HEK293 (cell line): Measurements from ENCODE around the gene GMPR2.

Experiments
- BCL11A ChIP-seq: fragments of 450-650 bp; formaldehyde crosslinking; IDR thresholded peaks from 2 replicates; pipeline ENCODE4 v1.5.1; 2016; ENCODE audit warnings: low read depth, missing biosample characterization, missing genetic modification characterization
- IKZF3 ChIP-seq: fragments of 450-650 bp; IDR thresholded peaks from 2 replicates; pipeline ENCODE4 v1.5.0; 2018; ENCODE audit warnings: missing biosample characterization, mild to moderate bottlenecking, missing genetic modification characterization, moderate library complexity
- KLF9 ChIP-seq: fragments of 450-650 bp; formaldehyde crosslinking; IDR thresholded peaks from 2 replicates; pipeline ENCODE4 v1.5.1; 2016; ENCODE audit warnings: missing biosample characterization, missing genetic modification characterization, low read depth
- SP7 ChIP-seq: fragments of 450-650 bp; formaldehyde crosslinking; IDR thresholded peaks from 2 replicates; pipeline ENCODE4 v1.5.1; 2016; ENCODE audit warnings: missing biosample characterization, missing genetic modification characterization
- ZBTB17 ChIP-seq: fragments of 450-650 bp; formaldehyde crosslinking; IDR thresholded peaks from 2 replicates; pipeline ENCODE4 v1.5.1; 2016; ENCODE audit warnings: missing biosample characterization, missing genetic modification characterization
- ZBTB7A ChIP-seq: fragments of 450-650 bp; formaldehyde crosslinking; IDR thresholded peaks from 2 replicates; pipeline ENCODE4 v1.5.1; 2016; ENCODE audit warnings: low read depth, missing biosample characterization, missing genetic modification characterization
- ZBTB8A ChIP-seq: fragments of 450-650 bp; formaldehyde crosslinking; IDR thresholded peaks from 2 replicates; pipeline ENCODE4 v1.5.1; 2016; ENCODE audit warnings: missing biosample characterization, missing genetic modification characterization
- ZIC2 ChIP-seq: fragments of 450-650 bp; formaldehyde crosslinking; IDR thresholded peaks from 2 replicates; pipeline ENCODE4 v1.5.1; 2016; ENCODE audit warnings: missing biosample characterization, missing genetic modification characterization
- ZNF184 ChIP-seq: fragments of 450-650 bp; IDR thresholded peaks from 2 replicates; pipeline ENCODE4 v1.5.1; 2018; ENCODE audit warnings: missing biosample characterization, mild to moderate bottlenecking, missing genetic modification characterization
- ZNF239 ChIP-seq: fragments of 450-650 bp; formaldehyde crosslinking; IDR thresholded peaks from 2 replicates; pipeline ENCODE4 v1.5.1; 2016; ENCODE audit warnings: missing biosample characterization, missing genetic modification characterization
- ZNF24 ChIP-seq: fragments of 450-650 bp; formaldehyde crosslinking; IDR thresholded peaks from 2 replicates; pipeline ENCODE4 v1.5.1; 2016; ENCODE audit warnings: missing biosample characterization, missing genetic modification characterization
- ZNF335 ChIP-seq: fragments of 450-650 bp; formaldehyde crosslinking; conservative IDR thresholded peaks from 2 replicates; pipeline ENCODE4 v1.5.1; 2016; ENCODE audit warnings: missing biosample characterization, missing genetic modification characterization
- ZNF600 ChIP-seq: fragments of 450-650 bp; formaldehyde crosslinking; IDR thresholded peaks from 2 replicates; pipeline ENCODE4 v1.5.1; 2016; ENCODE audit warnings: missing biosample characterization, missing genetic modification characterization
- ZNF843 ChIP-seq: fragments of 450-650 bp; formaldehyde crosslinking; IDR thresholded peaks from 2 replicates; pipeline ENCODE4 v1.5.1; 2016; ENCODE audit warnings: missing biosample characterization, missing genetic modification characterization
- ZSCAN30 ChIP-seq: fragments of 450-650 bp; IDR thresholded peaks from 2 replicates; pipeline ENCODE4 v1.5.1; 2018; ENCODE audit warnings: missing biosample characterization, mild to moderate bottlenecking, missing genetic modification characterization, moderate library complexity
- TF ChIP-seq, protein P1 (sequence below): fragments of 450-650 bp; formaldehyde crosslinking; IDR thresholded peaks from 2 replicates; pipeline ENCODE4 v1.5.1; 2016; ENCODE audit warnings: missing biosample characterization, missing genetic modification characterization
- TF ChIP-seq, protein P2 (sequence below): IDR thresholded peaks from 2 replicates; pipeline ENCODE4 v1.6.1; 2011; ENCODE audit warnings: mild to moderate bottlenecking, low read depth, low read length, borderline replicate concordance
- TF ChIP-seq, protein P3 (sequence below): fragments of 450-650 bp; IDR thresholded peaks from 2 replicates; pipeline ENCODE4 v1.5.1; 2018; ENCODE audit warnings: missing biosample characterization, missing genetic modification characterization
- TF ChIP-seq, protein P4 (sequence below): fragments of 450-650 bp; formaldehyde crosslinking; IDR thresholded peaks from 2 replicates; pipeline ENCODE4 v1.5.1; 2017; ENCODE audit warnings: missing biosample characterization, missing genetic modification characterization
- TF ChIP-seq, protein P5 (sequence below): fragments of 450-650 bp; formaldehyde crosslinking; conservative IDR thresholded peaks from 2 replicates; pipeline ENCODE4 v1.5.1; 2016; ENCODE audit warnings: low read depth, missing biosample characterization, missing genetic modification characterization
- TF ChIP-seq, protein P6 (sequence below): fragments of 450-650 bp; formaldehyde crosslinking; IDR thresholded peaks from 2 replicates; pipeline ENCODE4 v1.5.1; 2016; ENCODE audit warnings: missing biosample characterization, missing genetic modification characterization, borderline replicate concordance
- TF ChIP-seq, protein P7 (sequence below): sonication (generic); formaldehyde crosslinking; IDR thresholded peaks from 2 replicates; pipeline ENCODE4 v1.8.1; 2022; ENCODE audit warnings: mild to moderate bottlenecking, moderate library complexity, missing genetic modification reagents

Gene GMPR2

DNA sequence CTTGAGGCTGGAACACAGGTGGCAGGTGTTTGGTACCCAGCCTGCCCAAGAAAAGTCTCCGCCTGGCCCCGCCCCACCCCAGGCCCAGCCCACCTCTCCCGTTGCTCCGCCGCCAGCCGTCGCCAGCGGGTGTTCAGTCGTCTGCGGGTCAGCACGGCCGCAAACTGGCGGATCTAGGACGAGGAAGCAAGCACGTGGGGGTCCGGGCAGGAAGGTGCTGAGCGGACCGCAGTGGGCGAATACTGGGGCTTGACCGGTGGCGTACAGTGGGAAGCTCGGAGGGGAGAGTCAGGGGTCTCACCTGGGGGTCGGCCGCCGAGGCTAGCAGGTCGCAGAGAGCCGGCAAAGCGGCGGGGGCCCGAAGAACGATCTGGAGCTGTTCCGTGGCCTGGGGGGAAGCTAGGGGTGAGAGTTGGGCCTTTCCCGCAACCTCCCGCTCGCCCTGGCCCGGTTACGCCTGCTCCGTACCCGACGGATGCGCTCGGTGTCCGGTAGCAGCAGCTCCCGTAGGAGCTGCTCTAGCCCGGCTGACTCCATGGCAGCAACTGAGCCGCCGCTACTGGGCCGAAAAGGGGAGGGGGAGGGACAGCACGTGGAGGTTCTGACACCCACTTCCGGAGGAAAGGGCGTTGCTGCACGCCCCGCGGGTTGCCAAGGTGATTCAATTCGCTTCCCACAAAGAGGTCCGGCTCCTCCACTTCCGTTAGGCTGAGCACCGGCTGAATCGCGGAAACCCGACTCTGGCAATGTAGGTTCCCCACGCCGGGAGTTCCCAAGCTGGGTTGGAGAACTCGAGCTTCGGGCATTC is 44.3 kb upstream of the GMPR2 start, which contains the start of gene IPO4 (continued):
- TF ChIP-seq ZNF184 (tag by site-specific recombination): peak; percentile 89; the same call in 1 of the 2 replicates
- peak; percentile 87 for TF ChIP-seq ZSCAN30 (tag by site-specific recombination)
- TF ChIP-seq, protein P1, sequence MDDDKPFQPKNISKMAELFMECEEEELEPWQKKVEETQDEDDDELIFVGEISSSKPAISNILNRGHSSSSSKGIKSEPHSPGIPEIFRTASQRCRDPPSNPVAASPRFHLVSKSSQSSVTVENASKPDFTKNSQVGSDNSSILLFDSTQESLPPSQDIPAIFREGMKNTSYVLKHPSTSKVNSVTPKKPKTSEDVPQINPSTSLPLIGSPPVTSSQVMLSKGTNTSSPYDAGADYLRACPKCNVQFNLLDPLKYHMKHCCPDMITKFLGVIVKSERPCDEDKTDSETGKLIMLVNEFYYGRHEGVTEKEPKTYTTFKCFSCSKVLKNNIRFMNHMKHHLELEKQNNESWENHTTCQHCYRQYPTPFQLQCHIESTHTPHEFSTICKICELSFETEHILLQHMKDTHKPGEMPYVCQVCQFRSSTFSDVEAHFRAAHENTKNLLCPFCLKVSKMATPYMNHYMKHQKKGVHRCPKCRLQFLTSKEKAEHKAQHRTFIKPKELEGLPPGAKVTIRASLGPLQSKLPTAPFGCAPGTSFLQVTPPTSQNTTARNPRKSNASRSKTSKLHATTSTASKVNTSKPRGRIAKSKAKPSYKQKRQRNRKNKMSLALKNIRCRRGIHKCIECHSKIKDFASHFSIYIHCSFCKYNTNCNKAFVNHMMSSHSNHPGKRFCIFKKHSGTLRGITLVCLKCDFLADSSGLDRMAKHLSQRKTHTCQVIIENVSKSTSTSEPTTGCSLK (tag by site-specific recombination): no peak
- TF ChIP-seq ZIC2 (tag by site-specific recombination): peak; percentile 79
- TF ChIP-seq, protein P2, sequence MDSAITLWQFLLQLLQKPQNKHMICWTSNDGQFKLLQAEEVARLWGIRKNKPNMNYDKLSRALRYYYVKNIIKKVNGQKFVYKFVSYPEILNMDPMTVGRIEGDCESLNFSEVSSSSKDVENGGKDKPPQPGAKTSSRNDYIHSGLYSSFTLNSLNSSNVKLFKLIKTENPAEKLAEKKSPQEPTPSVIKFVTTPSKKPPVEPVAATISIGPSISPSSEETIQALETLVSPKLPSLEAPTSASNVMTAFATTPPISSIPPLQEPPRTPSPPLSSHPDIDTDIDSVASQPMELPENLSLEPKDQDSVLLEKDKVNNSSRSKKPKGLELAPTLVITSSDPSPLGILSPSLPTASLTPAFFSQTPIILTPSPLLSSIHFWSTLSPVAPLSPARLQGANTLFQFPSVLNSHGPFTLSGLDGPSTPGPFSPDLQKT: no peak
- TF ChIP-seq, protein P3, sequence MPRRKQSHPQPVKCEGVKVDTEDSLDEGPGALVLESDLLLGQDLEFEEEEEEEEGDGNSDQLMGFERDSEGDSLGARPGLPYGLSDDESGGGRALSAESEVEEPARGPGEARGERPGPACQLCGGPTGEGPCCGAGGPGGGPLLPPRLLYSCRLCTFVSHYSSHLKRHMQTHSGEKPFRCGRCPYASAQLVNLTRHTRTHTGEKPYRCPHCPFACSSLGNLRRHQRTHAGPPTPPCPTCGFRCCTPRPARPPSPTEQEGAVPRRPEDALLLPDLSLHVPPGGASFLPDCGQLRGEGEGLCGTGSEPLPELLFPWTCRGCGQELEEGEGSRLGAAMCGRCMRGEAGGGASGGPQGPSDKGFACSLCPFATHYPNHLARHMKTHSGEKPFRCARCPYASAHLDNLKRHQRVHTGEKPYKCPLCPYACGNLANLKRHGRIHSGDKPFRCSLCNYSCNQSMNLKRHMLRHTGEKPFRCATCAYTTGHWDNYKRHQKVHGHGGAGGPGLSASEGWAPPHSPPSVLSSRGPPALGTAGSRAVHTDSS (tag by site-specific recombination): peak; percentile 63
- TF ChIP-seq ZNF24 (tag by site-specific recombination): peak; percentile 93
- TF ChIP-seq ZBTB8A: peak; percentile 72
- peak; percentile 70 for TF ChIP-seq ZNF843
- no peak for TF ChIP-seq BCL11A (tag by site-specific recombination)
- peak; percentile 93 for TF ChIP-seq KLF9
- peak; percentile 91 for TF ChIP-seq ZBTB17 (tag by site-specific recombination)
- TF ChIP-seq, protein P4, sequence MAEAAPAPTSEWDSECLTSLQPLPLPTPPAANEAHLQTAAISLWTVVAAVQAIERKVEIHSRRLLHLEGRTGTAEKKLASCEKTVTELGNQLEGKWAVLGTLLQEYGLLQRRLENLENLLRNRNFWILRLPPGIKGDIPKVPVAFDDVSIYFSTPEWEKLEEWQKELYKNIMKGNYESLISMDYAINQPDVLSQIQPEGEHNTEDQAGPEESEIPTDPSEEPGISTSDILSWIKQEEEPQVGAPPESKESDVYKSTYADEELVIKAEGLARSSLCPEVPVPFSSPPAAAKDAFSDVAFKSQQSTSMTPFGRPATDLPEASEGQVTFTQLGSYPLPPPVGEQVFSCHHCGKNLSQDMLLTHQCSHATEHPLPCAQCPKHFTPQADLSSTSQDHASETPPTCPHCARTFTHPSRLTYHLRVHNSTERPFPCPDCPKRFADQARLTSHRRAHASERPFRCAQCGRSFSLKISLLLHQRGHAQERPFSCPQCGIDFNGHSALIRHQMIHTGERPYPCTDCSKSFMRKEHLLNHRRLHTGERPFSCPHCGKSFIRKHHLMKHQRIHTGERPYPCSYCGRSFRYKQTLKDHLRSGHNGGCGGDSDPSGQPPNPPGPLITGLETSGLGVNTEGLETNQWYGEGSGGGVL (tag by site-specific recombination): no peak
- 0 out of 2 replicates have a peak, but pooled peaks have one; percentile 37 for TF ChIP-seq ZNF239
- TF ChIP-seq, protein P5, sequence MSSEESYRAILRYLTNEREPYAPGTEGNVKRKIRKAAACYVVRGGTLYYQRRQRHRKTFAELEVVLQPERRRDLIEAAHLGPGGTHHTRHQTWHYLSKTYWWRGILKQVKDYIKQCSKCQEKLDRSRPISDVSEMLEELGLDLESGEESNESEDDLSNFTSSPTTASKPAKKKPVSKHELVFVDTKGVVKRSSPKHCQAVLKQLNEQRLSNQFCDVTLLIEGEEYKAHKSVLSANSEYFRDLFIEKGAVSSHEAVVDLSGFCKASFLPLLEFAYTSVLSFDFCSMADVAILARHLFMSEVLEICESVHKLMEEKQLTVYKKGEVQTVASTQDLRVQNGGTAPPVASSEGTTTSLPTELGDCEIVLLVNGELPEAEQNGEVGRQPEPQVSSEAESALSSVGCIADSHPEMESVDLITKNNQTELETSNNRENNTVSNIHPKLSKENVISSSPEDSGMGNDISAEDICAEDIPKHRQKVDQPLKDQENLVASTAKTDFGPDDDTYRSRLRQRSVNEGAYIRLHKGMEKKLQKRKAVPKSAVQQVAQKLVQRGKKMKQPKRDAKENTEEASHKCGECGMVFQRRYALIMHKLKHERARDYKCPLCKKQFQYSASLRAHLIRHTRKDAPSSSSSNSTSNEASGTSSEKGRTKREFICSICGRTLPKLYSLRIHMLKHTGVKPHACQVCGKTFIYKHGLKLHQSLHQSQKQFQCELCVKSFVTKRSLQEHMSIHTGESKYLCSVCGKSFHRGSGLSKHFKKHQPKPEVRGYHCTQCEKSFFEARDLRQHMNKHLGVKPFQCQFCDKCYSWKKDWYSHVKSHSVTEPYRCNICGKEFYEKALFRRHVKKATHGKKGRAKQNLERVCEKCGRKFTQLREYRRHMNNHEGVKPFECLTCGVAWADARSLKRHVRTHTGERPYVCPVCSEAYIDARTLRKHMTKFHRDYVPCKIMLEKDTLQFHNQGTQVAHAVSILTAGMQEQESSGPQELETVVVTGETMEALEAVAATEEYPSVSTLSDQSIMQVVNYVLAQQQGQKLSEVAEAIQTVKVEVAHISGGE (tag by site-specific recombination): peak; percentile 99
- TF ChIP-seq ZNF600 (tag by site-specific recombination): peak; percentile 86
- TF ChIP-seq, protein P6, sequence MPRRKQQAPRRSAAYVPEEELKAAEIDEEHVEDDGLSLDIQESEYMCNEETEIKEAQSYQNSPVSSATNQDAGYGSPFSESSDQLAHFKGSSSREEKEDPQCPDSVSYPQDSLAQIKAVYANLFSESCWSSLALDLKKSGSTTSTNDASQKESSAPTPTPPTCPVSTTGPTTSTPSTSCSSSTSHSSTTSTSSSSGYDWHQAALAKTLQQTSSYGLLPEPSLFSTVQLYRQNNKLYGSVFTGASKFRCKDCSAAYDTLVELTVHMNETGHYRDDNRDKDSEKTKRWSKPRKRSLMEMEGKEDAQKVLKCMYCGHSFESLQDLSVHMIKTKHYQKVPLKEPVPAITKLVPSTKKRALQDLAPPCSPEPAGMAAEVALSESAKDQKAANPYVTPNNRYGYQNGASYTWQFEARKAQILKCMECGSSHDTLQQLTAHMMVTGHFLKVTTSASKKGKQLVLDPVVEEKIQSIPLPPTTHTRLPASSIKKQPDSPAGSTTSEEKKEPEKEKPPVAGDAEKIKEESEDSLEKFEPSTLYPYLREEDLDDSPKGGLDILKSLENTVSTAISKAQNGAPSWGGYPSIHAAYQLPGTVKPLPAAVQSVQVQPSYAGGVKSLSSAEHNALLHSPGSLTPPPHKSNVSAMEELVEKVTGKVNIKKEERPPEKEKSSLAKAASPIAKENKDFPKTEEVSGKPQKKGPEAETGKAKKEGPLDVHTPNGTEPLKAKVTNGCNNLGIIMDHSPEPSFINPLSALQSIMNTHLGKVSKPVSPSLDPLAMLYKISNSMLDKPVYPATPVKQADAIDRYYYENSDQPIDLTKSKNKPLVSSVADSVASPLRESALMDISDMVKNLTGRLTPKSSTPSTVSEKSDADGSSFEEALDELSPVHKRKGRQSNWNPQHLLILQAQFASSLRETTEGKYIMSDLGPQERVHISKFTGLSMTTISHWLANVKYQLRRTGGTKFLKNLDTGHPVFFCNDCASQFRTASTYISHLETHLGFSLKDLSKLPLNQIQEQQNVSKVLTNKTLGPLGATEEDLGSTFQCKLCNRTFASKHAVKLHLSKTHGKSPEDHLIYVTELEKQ (tag by site-specific recombination): peak; percentile 84
- 0 out of 2 replicates have a peak, but pooled peaks have one; percentile 17 for TF ChIP-seq ZBTB7A
- TF ChIP-seq IKZF3 (tag by site-specific recombination): 0 out of 2 replicates have a peak, but pooled peaks have one; percentile 33
- TF ChIP-seq, protein P7, sequence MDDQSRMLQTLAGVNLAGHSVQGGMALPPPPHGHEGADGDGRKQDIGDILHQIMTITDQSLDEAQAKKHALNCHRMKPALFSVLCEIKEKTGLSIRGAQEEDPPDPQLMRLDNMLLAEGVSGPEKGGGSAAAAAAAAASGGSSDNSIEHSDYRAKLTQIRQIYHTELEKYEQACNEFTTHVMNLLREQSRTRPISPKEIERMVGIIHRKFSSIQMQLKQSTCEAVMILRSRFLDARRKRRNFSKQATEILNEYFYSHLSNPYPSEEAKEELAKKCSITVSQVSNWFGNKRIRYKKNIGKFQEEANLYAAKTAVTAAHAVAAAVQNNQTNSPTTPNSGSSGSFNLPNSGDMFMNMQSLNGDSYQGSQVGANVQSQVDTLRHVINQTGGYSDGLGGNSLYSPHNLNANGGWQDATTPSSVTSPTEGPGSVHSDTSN: peak; percentile 73; the same call in 1 of the 2 replicates
- TF ChIP-seq ZNF335 (tag by site-specific recombination): peak; percentile 82
- peak; percentile 93 for TF ChIP-seq SP7
